NCI-H1105 (cell line): ENCODE results near the gene PIGH.
A peak's percentile ranks its signal among the peaks of the same experiment; 100 is the strongest.

Source experiments
- DNase-seq: peaks from one replicate; lab custom pipeline; 2025; lab: John Stamatoyannopoulos, UW

Gene PIGH

GRCh38 chr14:67574806-67575205 lies 25.3 kb downstream of the PIGH start:
- DNase-seq = no peak

- DNase-seq = no peak
These were observed 25.9 kb downstream of the PIGH start for GRCh38 chr14:67574156-67574555.

GRCh38 chr14:67573228-67574010 lies 26.6 kb downstream of the PIGH start:
- no peak for DNase-seq

GRCh38 chr14:67572608-67573007 lies 27.5 kb downstream of the PIGH start:
- no peak for DNase-seq

- DNase-seq = no peak
These were observed 28.1 kb downstream of the PIGH start for GRCh38 chr14:67571991-67572323.

GRCh38 chr14:67571275-67571990 lies 28.6 kb downstream of the PIGH start:
- DNase-seq = peak; percentile 51

GRCh38 chr14:67570453-67570852 lies 29.6 kb downstream of the PIGH start:
- no peak for DNase-seq

GRCh38 chr14:67569651-67570290 lies 30.3 kb downstream of the PIGH start:
- DNase-seq = no peak

- no peak for DNase-seq
These were observed 30.9 kb downstream of the PIGH start for GRCh38 chr14:67569011-67569650.

GRCh38 chr14:67567654-67568053 lies 32.4 kb downstream of the PIGH start:
- DNase-seq = no peak

- no peak for DNase-seq
These were observed 33.2 kb downstream of the PIGH start for GRCh38 chr14:67566908-67567307.

- no peak for DNase-seq
These were observed 35.8 kb downstream of the PIGH start for GRCh38 chr14:67564236-67564635.

GRCh38 chr14:67562776-67563150 lies 37.3 kb downstream of the PIGH start:
- no peak for DNase-seq

- no peak for DNase-seq
These were observed 37.9 kb downstream of the PIGH start for GRCh38 chr14:67562025-67562775.

GRCh38 chr14:67559639-67560038 lies 40.4 kb downstream of the PIGH start:
- no peak for DNase-seq

- no peak for DNase-seq
These were observed 42.4 kb downstream of the PIGH start for GRCh38 chr14:67557656-67558055.

GRCh38 chr14:67557118-67557517 lies 43.0 kb downstream of the PIGH start:
- DNase-seq = no peak

- DNase-seq = no peak
These were observed 43.4 kb downstream of the PIGH start for GRCh38 chr14:67556671-67557070.

GRCh38 chr14:67555518-67556090 lies 44.5 kb downstream of the PIGH start:
- no peak for DNase-seq

- DNase-seq = no peak
These were observed 45.7 kb downstream of the PIGH start for GRCh38 chr14:67554341-67554740.

- no peak for DNase-seq
These were observed 46.5 kb downstream of the PIGH start for GRCh38 chr14:67553547-67553946.

- no peak for DNase-seq
These were observed 48.1 kb downstream of the PIGH start for GRCh38 chr14:67551940-67552339.
